Brain microvascular endothelial cell (primary cell): ENCODE data around the gene TMED9.

Source experiments
- DNase-seq: peaks from one replicate; pipeline ENCODE4 v3.0.0-alpha.2; 2020
- H3K27ac ChIP-seq: fragments of 250-450 bp; sonication (Bioruptor Pico); 2 replicates; pipeline ENCODE4 v1.5.1; 2020; ENCODE audit warnings: mild to moderate bottlenecking, moderate library complexity
- H3K27me3 ChIP-seq: fragments of 250-450 bp; sonication (Bioruptor Pico); replicated peaks from 2 replicates; pipeline ENCODE4 v1.5.1; 2020; ENCODE audit warnings: mild to moderate bottlenecking
- H3K36me3 ChIP-seq: fragments of 250-450 bp; sonication (Bioruptor Pico); replicated peaks from 2 replicates; pipeline ENCODE4 v1.5.1; 2020; ENCODE audit warnings: mild to moderate bottlenecking
- H3K4me3 ChIP-seq: 2 replicates; pipeline ENCODE4 v1.5.1; 2011; ENCODE audit warnings: low read depth, mild to moderate bottlenecking, control low read depth, low read length, moderate library complexity
- in situ Hi-C: cut with HindIII; loops from 2 replicates; pipeline ENCODE4 v1.10.0; 2017; ENCODE audit warnings: low sequenced_read_pairs, low pct_ligation_motif_present
- TF ChIP-seq, protein P1 (sequence below): IDR thresholded peaks from 2 replicates; pipeline ENCODE4 v1.5.1; 2011; ENCODE audit warnings: low read depth, mild to moderate bottlenecking, moderate library complexity, low read length, control low read depth, inconsistent platforms; ENCODE audit errors: missing control alignments

The TMED9 gene

DNA sequence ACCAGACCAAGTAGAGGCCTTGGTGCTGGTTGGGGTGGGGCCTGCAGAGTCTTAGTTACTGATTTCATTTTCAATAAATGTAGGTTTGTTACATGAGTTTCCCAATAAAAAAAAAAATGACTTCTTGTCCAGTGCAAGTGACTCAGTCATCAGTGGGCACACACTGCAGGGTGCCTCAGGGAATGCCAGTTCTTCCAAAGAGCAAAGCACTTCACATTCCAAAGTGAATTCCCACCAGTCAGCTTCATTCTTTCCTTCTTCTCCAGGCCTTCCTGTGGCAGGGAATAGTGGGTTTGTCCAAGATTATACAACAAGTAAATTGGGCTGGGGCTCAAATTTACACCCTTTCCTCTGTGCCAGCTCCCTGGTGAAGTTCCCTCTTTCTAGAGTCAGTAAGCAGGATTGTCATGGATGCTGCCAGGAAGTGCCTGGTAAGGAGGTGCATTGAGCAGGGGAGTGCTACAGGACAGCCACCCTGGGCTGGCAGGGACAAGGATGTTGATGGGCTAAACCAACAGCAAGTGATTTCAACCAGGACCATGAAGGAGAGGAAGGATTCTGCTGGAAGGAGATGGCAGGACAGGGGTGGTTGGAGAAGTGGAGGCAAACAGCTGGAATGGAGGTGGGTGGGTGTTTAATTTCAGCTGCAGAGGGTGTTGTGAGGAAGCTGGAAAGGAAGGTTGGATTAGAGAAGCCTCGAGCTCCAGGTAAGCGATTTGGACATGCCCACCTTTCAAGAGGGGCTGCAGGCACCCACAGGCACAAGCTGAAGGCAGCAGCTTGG, 4.2 kb downstream of the TMED9 start:
- no peak for DNase-seq
- Histone ChIP-seq H3K27me3 (no peaks in the 10 kb centered on the region), H3K4me3 (no peak overlapping the region), H3K36me3 (peaks cover 33% of the 10 kb centered on the region), H3K27ac (no peak overlapping the region)
- in situ Hi-C loops: no loop called here
- TF ChIP-seq, protein P1, sequence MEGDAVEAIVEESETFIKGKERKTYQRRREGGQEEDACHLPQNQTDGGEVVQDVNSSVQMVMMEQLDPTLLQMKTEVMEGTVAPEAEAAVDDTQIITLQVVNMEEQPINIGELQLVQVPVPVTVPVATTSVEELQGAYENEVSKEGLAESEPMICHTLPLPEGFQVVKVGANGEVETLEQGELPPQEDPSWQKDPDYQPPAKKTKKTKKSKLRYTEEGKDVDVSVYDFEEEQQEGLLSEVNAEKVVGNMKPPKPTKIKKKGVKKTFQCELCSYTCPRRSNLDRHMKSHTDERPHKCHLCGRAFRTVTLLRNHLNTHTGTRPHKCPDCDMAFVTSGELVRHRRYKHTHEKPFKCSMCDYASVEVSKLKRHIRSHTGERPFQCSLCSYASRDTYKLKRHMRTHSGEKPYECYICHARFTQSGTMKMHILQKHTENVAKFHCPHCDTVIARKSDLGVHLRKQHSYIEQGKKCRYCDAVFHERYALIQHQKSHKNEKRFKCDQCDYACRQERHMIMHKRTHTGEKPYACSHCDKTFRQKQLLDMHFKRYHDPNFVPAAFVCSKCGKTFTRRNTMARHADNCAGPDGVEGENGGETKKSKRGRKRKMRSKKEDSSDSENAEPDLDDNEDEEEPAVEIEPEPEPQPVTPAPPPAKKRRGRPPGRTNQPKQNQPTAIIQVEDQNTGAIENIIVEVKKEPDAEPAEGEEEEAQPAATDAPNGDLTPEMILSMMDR: no peak

DNA sequence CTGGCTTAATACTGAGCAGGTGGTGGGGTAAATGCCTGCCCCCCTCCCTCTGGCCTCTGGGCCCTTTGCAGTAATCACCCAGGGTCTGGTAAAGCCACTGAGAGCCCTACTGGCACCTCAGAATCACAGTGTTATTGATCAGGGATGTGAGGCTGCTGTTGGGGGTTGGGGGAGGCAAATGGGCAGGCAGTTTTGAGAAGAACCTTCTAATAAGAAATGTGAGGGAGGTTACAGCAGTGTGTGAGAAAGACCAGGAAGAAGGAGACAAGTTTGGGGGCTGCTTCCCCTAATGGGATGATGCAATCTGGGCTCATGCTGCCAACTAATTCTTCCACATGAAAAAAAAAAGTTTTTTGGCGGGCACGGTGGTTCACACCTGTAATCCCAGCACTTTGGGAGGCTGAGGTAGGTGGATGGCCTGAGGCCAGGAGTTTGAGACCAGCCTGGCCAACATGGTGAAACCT, 4.8 kb downstream of the TMED9 start:
- DNase-seq: no peak
- Histone ChIP-seq H3K36me3 (peaks cover 33% of the 10 kb centered on the region), H3K27me3 (no peaks in the 10 kb centered on the region), H3K27ac (no peak overlapping the region), H3K4me3 (no peak overlapping the region)
- in situ Hi-C loops: no loop called here
- TF ChIP-seq, protein P1: no peak

DNA sequence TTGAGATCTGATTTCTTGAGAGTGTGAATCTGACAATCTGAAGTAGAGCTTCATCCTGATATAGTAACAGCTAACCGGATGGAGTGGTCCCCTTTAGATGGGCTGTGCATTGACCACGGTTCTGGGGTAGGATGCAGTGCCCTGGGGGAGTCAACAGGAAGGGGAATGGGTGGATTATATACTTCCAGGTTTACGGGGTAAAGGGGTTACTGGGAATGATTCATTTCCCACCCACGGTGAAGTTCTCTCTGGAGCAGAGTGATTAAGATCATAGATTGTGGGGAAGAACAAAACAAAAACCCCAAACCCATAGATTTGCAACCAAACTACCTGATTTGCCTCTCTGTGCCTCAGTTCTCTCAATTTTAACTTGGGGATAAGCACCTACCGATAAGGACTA, 6.5 kb downstream of the TMED9 start:
- Histone ChIP-seq H3K36me3 (peaks cover 30% of the 10 kb centered on the region), H3K27me3 (no peaks in the 10 kb centered on the region), H3K4me3 (no peak overlapping the region), H3K27ac (no peak overlapping the region)
- in situ Hi-C loops: no loop called here
- TF ChIP-seq, protein P1: no peak
- no peak for DNase-seq

DNA sequence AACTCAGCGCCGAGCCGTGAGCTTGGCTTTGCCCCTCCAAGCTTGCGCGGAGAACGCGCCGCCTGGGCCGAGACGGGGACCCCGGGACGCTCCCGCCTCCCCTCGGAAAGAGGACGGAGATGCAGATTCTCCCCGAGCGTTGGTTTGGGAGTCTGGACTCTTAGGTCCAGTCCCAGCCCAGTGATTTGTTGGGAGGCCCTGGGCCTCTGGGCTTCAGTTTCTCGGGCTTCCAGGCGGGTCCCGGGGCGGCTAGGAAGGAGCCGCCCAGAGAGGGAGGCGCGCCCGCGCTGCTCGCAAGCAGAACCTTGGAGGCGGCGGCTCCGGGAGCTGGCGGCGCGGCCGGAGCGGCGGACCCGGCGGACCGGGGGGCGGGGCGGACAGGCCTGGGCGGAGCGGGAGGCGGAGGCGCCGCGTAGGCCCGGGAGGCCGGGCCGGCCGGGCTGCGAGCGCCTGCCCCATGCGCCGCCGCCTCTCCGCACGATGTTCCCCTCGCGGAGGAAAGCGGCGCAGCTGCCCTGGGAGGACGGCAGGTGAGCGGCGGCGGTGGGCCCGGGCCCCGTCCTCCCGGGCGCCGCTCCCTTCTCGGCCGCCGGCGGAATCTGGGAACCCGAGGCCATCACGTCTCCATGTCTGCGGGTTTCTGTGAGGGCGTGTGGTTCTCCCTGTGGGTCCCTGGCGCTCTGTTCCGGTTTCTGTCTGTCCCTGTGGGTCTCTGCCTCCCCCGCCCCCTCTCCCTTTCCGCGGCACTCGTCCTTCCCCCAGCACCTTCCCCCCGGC, 7.9 kb downstream of the TMED9 start, which contains the start of gene B4GALT7:
TSS of gene B4GALT7 (plus strand) at position 402 of the 777 bp plus-strand sequence. CDS start at position 481, 79 bp downstream.
- Histone ChIP-seq H3K27me3 (no peaks in the 10 kb centered on the region), H3K27ac (peak within 1 kb of the TSS; percentile 82), H3K36me3 (peaks cover 17% of the 10 kb centered on the region), H3K4me3 (peak within 1 kb of the TSS; percentile 80)
- peak; percentile 50 for DNase-seq
- TF ChIP-seq, protein P1: no peak
- in situ Hi-C loops: no loop called here

DNA sequence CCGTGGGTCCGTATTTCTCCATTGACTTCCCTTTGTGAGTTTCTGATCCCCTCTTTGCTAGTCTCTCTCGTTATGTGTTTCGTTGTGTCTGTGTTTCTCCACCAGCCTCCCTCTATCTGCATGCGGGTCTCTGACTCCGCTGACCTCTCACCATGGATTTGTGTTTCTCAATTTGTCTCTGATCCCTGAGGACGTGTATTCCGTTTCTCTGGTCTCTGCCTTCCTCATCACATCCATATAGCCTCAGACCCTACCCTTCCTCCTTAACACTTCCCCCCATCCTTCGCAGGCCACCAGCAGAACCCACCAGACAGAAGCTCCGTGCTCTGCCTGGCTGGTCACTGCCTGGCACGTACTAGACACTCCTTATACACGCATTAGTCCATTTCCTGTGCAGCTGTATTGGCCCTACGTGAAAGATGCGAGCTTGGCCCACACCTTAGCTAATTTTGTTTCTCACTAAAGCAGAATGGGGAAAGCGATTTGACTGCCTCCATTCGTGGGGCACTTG, 8.6 kb downstream of the TMED9 start:
- peaks cover 11% of the 10 kb centered on the region for H3K36me3 ChIP-seq
- peak overlapping the region; percentile 82 for H3K27ac ChIP-seq
- DNase-seq: peak; percentile 28
- no peaks in the 10 kb centered on the region for H3K27me3 ChIP-seq
- H3K4me3 ChIP-seq: peak overlapping the region; percentile 80
- TF ChIP-seq, protein P1: no peak
- in situ Hi-C loops: no loop called here
